ENCODE measurements around the gene SERP2. TPM values are rescaled to one million over a fixed set of nuclear protein-coding genes. Genes with fewer than 3 reads are reported as not detected.
A peak's percentile ranks its signal among the peaks of the same experiment; 100 is the strongest.

SERP2 gene
- total and polyA plus RNA-seq, 2 of the 8 experiments (the other 6 are each of a cell fraction or from before 2014, with no cell fraction given), result 2.0 to 2.3 TPM

GRCh38 chr13:44437356-44438233 lies 64.0 kb downstream of the SERP2 start:
- WGBS, 2 experiments (ENCODE audit: extremely low coverage in 1 of 2, insufficient coverage in 1 of 2, insufficient read length in 1 of 2, insufficient replicate concordance in 2 of 2, low coverage in 1 of 2, low lambda C conversion rate in 2 of 2, missing lambda C conversion rate in 1 of 2), result 28% methylated on average over 5 of the region's 5 CpGs; no CpG with 5 or more reads in 1 of the 2 experiments
- Histone ChIP-seq H2BK15ac (ENCODE audit: low read length) (no peak overlapping the region), H2BK12ac (ENCODE audit: low read depth, low read length) (no peak overlapping the region), H3K4ac (replicated peaks; ENCODE audit: insufficient read length, low read depth, low read length) (no peak overlapping the region), H3K9me3 (ENCODE audit: insufficient read depth in 2 of 2, low read depth in 1 of 2, low read length in 1 of 2) (no peaks in the 10 kb centered on the region), H2BK20ac (ENCODE audit: low read length) (no peak overlapping the region), H2BK120ac (replicated peaks; ENCODE audit: low read depth, low read length) (no peak overlapping the region), H3K9ac (replicated peaks in 1 of 4; ENCODE audit: extremely low read depth in 1 of 4, low read depth in 3 of 4, low read length in 3 of 4) (no peak overlapping the region), H3K23ac (ENCODE audit: insufficient read length) (no peak overlapping the region), H3K56ac (replicated peaks; ENCODE audit: insufficient read length, low read depth, low read length) (no peak overlapping the region), H4K20me1 (replicated peaks in 1 of 2; ENCODE audit: control insufficient read depth in 1 of 2, insufficient read depth in 2 of 2, low read length in 2 of 2) (peaks cover 0 to 9% of the 10 kb centered on the region in 2 experiments), H3K4me1 (replicated peaks in 1 of 4; ENCODE audit: control insufficient read depth in 3 of 4, insufficient read depth in 4 of 4, low read length in 3 of 4) (peaks cover 0 to 8% (median 5%) of the 10 kb centered on the region in 4 experiments; a peak in 5 of 7 replicates), H4K5ac (ENCODE audit: insufficient read length, low read depth, low read length) (peak overlapping the region; percentile 32), H2AFZ (ENCODE audit: low read length) (no peak overlapping the region), H4K91ac (replicated peaks; ENCODE audit: insufficient read length, low read length) (no peak overlapping the region), H3K79me1 (ENCODE audit: low read depth, low read length) (no peaks in the 10 kb centered on the region; the same call in 1 of the 2 replicates), H2AK5ac (ENCODE audit: low read depth, low read length) (no peak overlapping the region), H3K4me2 (ENCODE audit: insufficient read depth in 1 of 2, low read depth in 2 of 2, low read length in 2 of 2) (peak overlapping the region; percentile 60 to 80), H3K27me3 (replicated peaks in 1 of 4; ENCODE audit: control insufficient read depth in 3 of 4, extremely low read depth in 1 of 4, insufficient read depth in 3 of 4, low read length in 3 of 4) (no peaks in the 10 kb centered on the region), H3K18ac (ENCODE audit: extremely low read depth, low read length) (no peak overlapping the region), H4K8ac (ENCODE audit: extremely low read depth, insufficient read depth, low read length) (no peak overlapping the region), H3K23me2 (ENCODE audit: low read depth, low read length) (no peaks in the 10 kb centered on the region), H3K27ac (ENCODE audit: low read depth, low read length) (no peak overlapping the region), H3K36me3 (ENCODE audit: control insufficient read depth in 2 of 4, insufficient read depth in 4 of 4, low read length in 3 of 4) (peaks cover 6 to 22% (median 14%) of the 10 kb centered on the region in 4 experiments), H3K14ac (ENCODE audit: insufficient read length) (no peak overlapping the region), H2BK5ac (ENCODE audit: low read depth, low read length) (0 out of 2 replicates have a peak overlapping the region, but pooled peaks have one; percentile 20), H3K4me3 (ENCODE audit: extremely low read depth in 1 of 4, insufficient read depth in 2 of 4, low read depth in 3 of 4, low read length in 4 of 4) (peak overlapping the region in 3 of 4 experiments; percentile 62 to 97 (median 86); a peak in 5 of 8 replicates), H3K79me2 (ENCODE audit: control insufficient read depth in 1 of 2, insufficient read depth in 2 of 2, low read length in 2 of 2) (peaks cover 0 to 51% of the 10 kb centered on the region in 2 experiments; a peak in 2 of 4 replicates)
- no peak for FAIRE-seq
- DNase-seq (ENCODE audit: low read depth in 1 of 2, low spot score in 2 of 2), result no peak
- CTCF ChIA-PET (ENCODE audit: partially characterized antibody), result interaction anchor here (0.7 to 7.5 kb wide), 28 partner anchors 11 to 529 kb away, joined by 3 to 38 read pairs (median 4); no protein-coding TSS in a partner anchor
- POLR2A ChIA-PET (ENCODE audit: partially characterized antibody), result interaction anchor here (0.6 to 10.8 kb wide), 35 partner anchors 9 to 904 kb away, joined by 3 to 125 read pairs (median 5); no protein-coding TSS in a partner anchor
- TF ChIP-seq CBX5 (IDR thresholded peaks at IDR 0.05; ENCODE audit: low read depth, low read length) (no peak), CTCF (IDR thresholded peaks at IDR 0.05; ENCODE audit: control extremely low read depth in 1 of 3, insufficient read depth in 1 of 3, low read depth in 1 of 3, low read length in 3 of 3) (peak in 1 of 3 experiments; percentile 15; a peak in 1 of 4 replicates), E2F6 (IDR thresholded peaks at IDR 0.05) (no peak), CHD2 (IDR thresholded peaks at IDR 0.05; ENCODE audit: low read length) (no peak), JUND (IDR thresholded peaks at IDR 0.05; ENCODE audit: low read length) (no peak), YY1 (IDR thresholded peaks at IDR 0.05; ENCODE audit: low read depth, low read length) (no peak), GABPA (IDR thresholded peaks at IDR 0.05; ENCODE audit: borderline replicate concordance, insufficient read depth, low read length) (no peak), CHD1 (IDR thresholded peaks at IDR 0.05; ENCODE audit: low read depth, low read length) (no peak)
